PC-9 (cell line): ENCODE measurements around the gene KRT6C.

Source experiments
- CTCF ChIP-seq: fragments of 200-600 bp; sonication (generic); conservative IDR thresholded peaks from 2 replicates; pipeline ENCODE4 v1.6.1; 2017; ENCODE audit warnings: mixed run types, antibody characterized with exemption, mild to moderate bottlenecking, moderate library complexity
- EZH2 ChIP-seq: fragments of 200-600 bp; sonication (generic); IDR thresholded peaks from 2 replicates; pipeline ENCODE4 v1.8.0; 2017; ENCODE audit warnings: antibody characterized with exemption, low read depth

- no peak for TF ChIP-seq EZH2
- no peak for TF ChIP-seq CTCF
Observed at GRCh38 chr12:52428121-52428520, 45.5 kb downstream of the KRT6C start.
